ENCODE data around the gene UBE2S. TPM values are rescaled to one million over a fixed set of nuclear protein-coding genes. Genes with fewer than 3 reads are reported as not detected.
A peak's percentile ranks its signal among the peaks of the same experiment; 100 is the strongest.
"Not testable (repeated sequence)": the region's sequence is repeated elsewhere in the genome, so short reads cannot be mapped to it uniquely, and the experiment has no call there.

The UBE2S gene
- total RNA-seq, 1 donor from 2014 or later = 210 TPM

DNA sequence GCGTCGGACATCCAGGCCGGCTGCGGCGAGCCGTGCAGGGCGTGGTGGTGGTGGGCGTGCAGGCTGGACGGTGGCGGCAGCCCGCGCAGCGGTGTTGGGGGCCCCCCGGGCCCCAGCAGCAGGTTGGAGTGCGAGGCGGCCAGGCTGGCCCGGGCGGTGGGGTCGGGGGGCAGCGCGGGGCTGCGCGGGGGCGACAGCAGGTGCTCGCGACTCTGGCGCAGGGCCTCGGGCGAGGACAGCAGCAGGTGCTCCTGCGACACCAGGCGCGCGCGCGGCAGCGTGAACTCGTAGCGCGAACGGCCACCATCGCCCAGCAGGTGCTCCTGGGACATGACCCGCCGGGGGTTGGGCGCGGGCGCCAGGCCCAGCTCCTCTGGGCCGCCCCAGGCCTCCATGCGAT lies 25.7 kb upstream of the UBE2S start:
- Mint-ChIP-seq H3K27me3 (ENCODE audit: low read depth) (peaks cover 10% of the 10 kb centered on the region), H3K36me3 (ENCODE audit: low read depth) (no peaks in the 10 kb centered on the region), H3K27ac (no peak overlapping the region), H3K4me3 (ENCODE audit: low read depth) (no peak overlapping the region), H3K4me1 (ENCODE audit: low read depth) (no peaks in the 10 kb centered on the region), H3K9me3 (no peaks in the 10 kb centered on the region)
- intact Hi-C loops (cut with micrococcal nuclease) = no loop called here
- no peak for DNase-seq (ENCODE audit: low spot score)

DNA sequence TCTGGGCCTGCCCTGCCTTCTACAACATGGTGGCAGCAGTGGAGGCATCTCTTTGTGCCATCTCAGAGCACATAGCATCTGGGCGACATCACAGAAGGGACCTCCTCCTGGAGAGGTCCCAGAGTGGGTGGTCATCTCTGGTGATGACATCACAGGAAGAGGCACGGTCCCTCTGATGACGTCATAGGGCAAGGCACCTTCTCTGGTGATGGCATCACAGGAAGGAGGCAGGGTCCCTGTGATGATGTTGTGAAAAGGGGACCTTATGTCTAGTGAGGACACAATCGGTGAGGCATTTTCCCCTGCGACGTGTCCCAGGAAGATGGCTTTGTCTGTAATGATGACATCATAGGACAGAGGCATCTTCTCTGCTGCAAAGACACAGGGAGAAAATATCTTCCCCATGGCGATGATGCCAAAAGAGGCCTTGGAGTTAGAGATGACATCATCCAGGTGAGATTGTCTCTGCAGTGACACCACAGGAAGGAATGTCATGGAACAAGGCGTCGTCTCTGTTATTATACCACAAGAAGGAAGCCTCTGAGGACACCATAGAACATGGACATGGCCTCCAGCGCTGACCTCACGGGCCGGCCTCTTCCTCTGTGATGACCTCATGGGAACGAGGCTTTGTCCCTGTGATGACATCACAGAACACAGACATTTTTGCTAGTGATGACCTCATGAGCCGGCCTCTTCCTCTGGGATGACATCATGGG lies 24.8 kb upstream of the UBE2S start:
- Mint-ChIP-seq H3K4me1 (ENCODE audit: low read depth) (no peaks in the 10 kb centered on the region), H3K9me3 (no peaks in the 10 kb centered on the region), H3K27me3 (ENCODE audit: low read depth) (peaks cover 10% of the 10 kb centered on the region), H3K4me3 (ENCODE audit: low read depth) (no peak overlapping the region), H3K36me3 (ENCODE audit: low read depth) (no peaks in the 10 kb centered on the region), H3K27ac (no peak overlapping the region)
- intact Hi-C loops (cut with micrococcal nuclease) = no loop called here
- DNase-seq (ENCODE audit: low spot score) = no peak

DNA sequence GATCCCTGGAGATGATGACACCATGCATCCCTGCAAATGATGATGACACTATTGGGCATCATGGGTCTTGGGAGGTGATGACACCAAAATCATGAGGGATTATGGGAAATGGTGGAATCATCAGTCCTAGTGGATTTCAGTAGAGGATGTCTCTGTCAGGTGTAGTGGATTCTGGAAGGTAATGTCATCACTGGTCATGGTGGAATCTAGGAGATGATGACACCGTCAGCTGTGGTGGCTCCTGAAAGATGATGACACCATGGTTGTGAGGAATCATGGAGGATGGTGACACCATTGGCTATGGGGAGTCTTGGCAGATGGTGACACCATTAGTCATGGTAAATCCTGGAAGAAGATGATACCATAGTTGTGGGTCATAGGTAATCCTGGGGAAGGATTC lies 23.6 kb upstream of the UBE2S start:
- no peaks in the 10 kb centered on the region for H3K9me3 Mint-ChIP-seq
- no peak for DNase-seq (ENCODE audit: low spot score)
- no peak overlapping the region for H3K27ac Mint-ChIP-seq
- peaks cover 3% of the 10 kb centered on the region for H3K27me3 Mint-ChIP-seq (ENCODE audit: low read depth)
- intact Hi-C loops (cut with micrococcal nuclease) = no loop called here
- H3K4me3 Mint-ChIP-seq (ENCODE audit: low read depth) = no peak overlapping the region
- no peaks in the 10 kb centered on the region for H3K4me1 Mint-ChIP-seq (ENCODE audit: low read depth)
- no peaks in the 10 kb centered on the region for H3K36me3 Mint-ChIP-seq (ENCODE audit: low read depth)

DNA sequence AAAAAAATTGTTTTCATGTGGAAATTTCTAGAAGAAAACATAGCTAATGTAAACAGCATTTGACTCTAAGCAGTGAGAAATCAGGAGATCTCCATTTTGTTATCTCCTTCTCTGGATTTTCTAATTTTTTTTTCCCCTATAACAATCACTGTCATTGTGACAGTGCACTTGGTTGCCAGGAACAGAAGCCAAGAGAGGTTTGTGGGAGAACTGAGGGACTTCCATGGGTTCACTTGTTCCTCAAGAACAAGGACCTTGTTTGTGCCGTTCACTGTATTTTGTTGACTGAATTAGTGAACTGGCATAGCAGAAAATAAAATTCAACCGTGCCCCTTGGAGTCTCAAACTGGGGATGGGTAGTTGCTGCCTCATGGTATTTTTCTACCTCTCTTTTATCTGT lies 18.5 kb upstream of the UBE2S start:
- Mint-ChIP-seq H3K27ac (no peak overlapping the region), H3K27me3 (ENCODE audit: low read depth) (peaks cover 9% of the 10 kb centered on the region), H3K36me3 (ENCODE audit: low read depth) (no peaks in the 10 kb centered on the region), H3K4me3 (ENCODE audit: low read depth) (no peak overlapping the region), H3K9me3 (no peaks in the 10 kb centered on the region), H3K4me1 (ENCODE audit: low read depth) (peaks cover 6% of the 10 kb centered on the region)
- DNase-seq (ENCODE audit: low spot score) = no peak
- intact Hi-C loops (cut with micrococcal nuclease) = no loop called here

DNA sequence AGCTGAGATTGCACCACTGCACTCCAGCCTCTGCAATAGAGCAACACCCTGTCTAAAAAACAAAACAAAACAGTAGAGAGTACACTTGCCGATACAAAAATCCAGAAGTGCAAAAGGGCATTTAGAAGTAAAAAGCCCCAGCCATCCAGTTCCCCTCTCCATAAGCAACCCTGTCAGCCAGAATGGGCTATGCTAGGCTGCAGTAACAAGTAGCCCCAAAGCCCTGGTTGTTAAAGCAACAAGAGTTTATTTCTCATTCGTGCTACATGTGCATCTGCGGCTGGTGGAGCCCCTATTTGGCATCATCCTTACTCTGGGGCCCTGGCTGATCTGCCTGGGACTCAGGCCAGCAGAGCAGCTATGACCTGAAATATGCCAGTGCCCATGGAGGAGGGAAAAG lies 16.9 kb upstream of the UBE2S start:
- Mint-ChIP-seq H3K9me3 (no peaks in the 10 kb centered on the region), H3K27ac (no peak overlapping the region), H3K36me3 (ENCODE audit: low read depth) (no peaks in the 10 kb centered on the region), H3K27me3 (ENCODE audit: low read depth) (peaks cover 13% of the 10 kb centered on the region), H3K4me3 (ENCODE audit: low read depth) (no peak overlapping the region), H3K4me1 (ENCODE audit: low read depth) (peaks cover 6% of the 10 kb centered on the region)
- intact Hi-C loops (cut with micrococcal nuclease) = no loop called here
- DNase-seq (ENCODE audit: low spot score) = no peak

DNA sequence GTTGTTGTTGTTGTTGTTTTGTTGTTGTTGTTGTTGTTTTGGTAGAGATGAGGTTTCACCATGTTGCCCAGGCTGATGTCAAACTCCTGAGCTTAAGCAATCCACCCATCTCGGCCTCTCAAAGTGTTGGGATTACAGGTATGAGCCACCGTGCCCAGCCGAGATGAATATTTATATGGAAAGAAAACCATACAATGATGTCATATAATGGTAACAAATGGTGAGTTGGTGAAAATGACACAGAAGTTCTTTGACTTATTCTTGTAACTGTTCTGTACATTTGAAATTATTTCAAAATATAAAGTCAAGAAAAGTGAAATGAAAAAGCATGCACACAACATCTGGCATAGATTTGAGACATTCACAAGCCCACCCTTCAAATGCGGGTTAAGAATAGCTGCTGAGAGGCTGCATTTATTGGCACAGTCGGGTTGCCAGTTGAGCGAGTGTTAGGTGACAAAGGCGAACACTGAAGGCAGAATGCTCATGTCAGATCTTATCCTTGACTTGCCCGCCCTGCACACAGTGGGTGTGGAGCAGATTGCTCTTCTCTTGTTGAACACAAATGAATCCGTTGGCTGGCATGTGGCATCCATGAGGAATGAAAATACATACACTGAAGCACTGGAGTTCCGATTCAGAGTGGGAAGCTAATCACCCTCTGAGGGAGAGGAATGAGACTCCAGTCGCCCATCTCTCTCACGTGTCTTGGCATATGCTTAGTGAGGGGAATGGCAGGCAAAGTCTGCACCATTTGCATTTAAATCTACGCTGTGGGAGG lies 15.8 kb upstream of the UBE2S start:
- DNase-seq (ENCODE audit: low spot score) = no peak
- Mint-ChIP-seq H3K4me3 (ENCODE audit: low read depth) (no peak overlapping the region), H3K4me1 (ENCODE audit: low read depth) (peaks cover 6% of the 10 kb centered on the region), H3K36me3 (ENCODE audit: low read depth) (no peaks in the 10 kb centered on the region), H3K27ac (no peak overlapping the region), H3K9me3 (no peaks in the 10 kb centered on the region), H3K27me3 (ENCODE audit: low read depth) (peaks cover 13% of the 10 kb centered on the region)
- intact Hi-C loops (cut with micrococcal nuclease) = no loop called here

DNA sequence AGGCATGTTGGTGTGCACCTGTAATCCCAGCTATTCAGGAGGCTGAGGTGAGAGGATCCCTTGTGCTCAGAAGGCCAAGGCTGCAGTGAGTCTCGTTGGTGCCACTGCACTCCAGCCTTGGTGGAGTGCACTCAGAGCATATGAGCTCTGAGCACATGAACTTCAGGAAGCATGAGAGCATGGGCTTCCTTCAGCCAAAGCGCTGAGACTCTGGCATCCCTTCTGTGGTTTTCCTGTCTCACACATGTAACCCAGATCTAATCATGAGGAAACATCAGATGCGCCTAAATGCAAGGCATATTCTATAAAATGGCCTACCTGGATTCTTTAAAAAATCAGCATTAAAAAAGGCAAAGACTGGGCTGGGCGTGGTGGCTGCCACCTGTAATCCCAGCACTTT lies 13.7 kb upstream of the UBE2S start:
- DNase-seq (ENCODE audit: low spot score); H3K27ac Mint-ChIP-seq; H3K4me1 Mint-ChIP-seq (ENCODE audit: low read depth); H3K36me3 Mint-ChIP-seq (ENCODE audit: low read depth); intact Hi-C loops (cut with micrococcal nuclease); H3K4me3 Mint-ChIP-seq (ENCODE audit: low read depth); H3K9me3 Mint-ChIP-seq: not testable (repeated sequence)
- H3K27me3 Mint-ChIP-seq (ENCODE audit: low read depth) = peaks cover 15% of the 10 kb centered on the region

DNA sequence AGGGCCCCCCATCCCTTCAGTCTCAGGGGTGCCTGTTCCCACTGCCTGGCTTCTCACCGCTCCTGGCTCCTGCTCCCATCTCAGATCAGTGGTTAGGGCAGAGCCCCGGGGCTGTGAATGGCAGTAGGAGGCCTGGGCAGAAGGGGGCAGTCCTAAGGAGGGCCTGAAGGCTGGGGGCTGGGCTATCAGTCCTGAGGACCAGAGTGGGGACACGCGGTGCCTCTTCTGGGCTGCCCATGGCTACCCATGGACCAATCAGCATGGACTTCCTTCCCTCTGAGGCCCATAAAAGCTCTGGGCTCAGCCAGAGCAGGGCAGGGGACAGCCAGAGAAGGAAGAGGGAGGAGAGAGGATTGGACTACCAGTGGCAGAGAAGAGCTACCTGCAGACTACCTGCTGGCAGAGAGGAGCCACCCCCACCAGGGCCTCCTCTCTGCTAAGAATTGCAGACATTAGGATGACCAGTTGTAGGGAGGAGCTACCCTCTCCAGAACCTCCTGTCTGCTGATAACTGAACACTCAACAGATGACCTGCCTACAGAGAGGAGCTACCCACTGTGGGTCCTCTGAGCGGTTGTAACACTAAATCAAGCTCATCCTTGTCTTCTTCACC lies 12.1 kb upstream of the UBE2S start:
- H3K9me3 Mint-ChIP-seq = no peaks in the 10 kb centered on the region
- H3K36me3 Mint-ChIP-seq (ENCODE audit: low read depth) = no peaks in the 10 kb centered on the region
- H3K4me3 Mint-ChIP-seq (ENCODE audit: low read depth) = no peak overlapping the region
- intact Hi-C loops (cut with micrococcal nuclease) = loop anchor here (2.0 kb wide), 1 partner anchor 127 kb away; no protein-coding TSS in a partner anchor
- H3K27ac Mint-ChIP-seq = no peak overlapping the region
- peaks cover 9% of the 10 kb centered on the region for H3K4me1 Mint-ChIP-seq (ENCODE audit: low read depth)
- no peak for DNase-seq (ENCODE audit: low spot score)
- peaks cover 12% of the 10 kb centered on the region for H3K27me3 Mint-ChIP-seq (ENCODE audit: low read depth)

DNA sequence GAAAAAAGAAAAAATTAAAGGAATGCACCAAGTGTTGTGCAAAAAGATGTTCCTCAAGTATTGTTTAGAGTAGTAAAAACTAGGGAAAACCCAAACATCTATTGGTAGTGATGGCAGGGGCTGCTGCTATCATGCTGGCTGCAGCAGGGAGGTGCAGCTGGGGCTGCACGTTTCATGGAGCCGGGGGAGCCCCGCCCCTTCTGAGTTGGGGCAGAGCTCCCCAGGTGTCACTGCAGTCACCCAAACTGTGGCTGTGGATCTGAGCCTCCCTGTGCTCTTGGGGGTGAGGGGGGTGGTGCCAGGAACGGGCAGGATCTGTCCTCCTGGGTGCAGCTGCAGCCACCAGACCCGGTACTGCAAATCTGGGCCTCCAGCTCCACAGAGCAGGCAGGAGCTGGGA lies 11.5 kb upstream of the UBE2S start:
- no peaks in the 10 kb centered on the region for H3K9me3 Mint-ChIP-seq
- H3K36me3 Mint-ChIP-seq (ENCODE audit: low read depth) = no peaks in the 10 kb centered on the region
- H3K4me3 Mint-ChIP-seq (ENCODE audit: low read depth) = no peak overlapping the region
- peaks cover 9% of the 10 kb centered on the region for H3K4me1 Mint-ChIP-seq (ENCODE audit: low read depth)
- H3K27ac Mint-ChIP-seq = no peak overlapping the region
- DNase-seq (ENCODE audit: low spot score) = no peak
- peaks cover 10% of the 10 kb centered on the region for H3K27me3 Mint-ChIP-seq (ENCODE audit: low read depth)
- intact Hi-C loops (cut with micrococcal nuclease) = loop anchor here (2.0 kb wide), 1 partner anchor 126 kb away; no protein-coding TSS in a partner anchor

DNA sequence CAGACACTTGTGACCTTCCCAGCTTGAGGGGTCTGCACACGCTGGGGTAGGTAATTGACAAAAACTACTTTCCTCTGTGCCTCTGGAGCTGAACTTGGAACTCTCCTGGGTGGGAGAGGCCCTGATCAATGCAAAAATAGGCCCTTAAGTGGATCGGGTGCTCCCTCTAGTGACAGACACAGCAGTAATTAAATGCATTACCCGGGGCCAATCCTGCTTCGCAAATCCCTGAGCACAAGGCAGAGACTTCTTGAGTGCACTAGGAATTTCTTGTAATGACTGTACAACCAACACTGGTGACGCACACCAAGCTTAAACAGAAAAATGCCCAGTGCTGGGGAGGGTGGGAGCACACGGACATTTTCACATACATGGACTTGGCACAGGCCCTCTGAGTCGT lies 10.6 kb upstream of the UBE2S start:
- Mint-ChIP-seq H3K27me3 (ENCODE audit: low read depth) (peaks cover 10% of the 10 kb centered on the region), H3K4me3 (ENCODE audit: low read depth) (no peak overlapping the region), H3K27ac (no peak overlapping the region), H3K9me3 (no peaks in the 10 kb centered on the region), H3K36me3 (ENCODE audit: low read depth) (no peaks in the 10 kb centered on the region), H3K4me1 (ENCODE audit: low read depth) (peaks cover 9% of the 10 kb centered on the region)
- intact Hi-C loops (cut with micrococcal nuclease) = loop anchor here (2.0 kb wide), 1 partner anchor 125 kb away; no protein-coding TSS in a partner anchor
- peak; percentile 26 for DNase-seq (ENCODE audit: low spot score)

DNA sequence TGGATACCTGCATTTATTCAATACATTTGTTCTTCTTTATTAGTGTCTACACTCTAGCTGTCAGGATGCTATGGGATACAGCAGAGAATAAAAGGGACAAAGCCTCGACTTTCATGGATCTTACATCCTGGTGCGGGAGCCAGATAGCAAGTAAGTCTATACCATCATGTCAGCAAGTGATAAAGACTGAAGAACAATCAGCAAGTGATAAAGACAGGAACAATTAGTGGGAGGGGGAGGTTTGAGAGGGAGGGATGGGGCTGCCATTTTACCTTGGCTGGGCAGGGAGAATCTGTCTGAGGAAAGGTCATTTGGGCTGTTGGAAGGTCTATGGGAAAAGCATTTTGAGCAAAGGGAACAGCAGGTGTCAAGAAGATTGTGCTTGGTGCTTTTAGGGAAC lies 2.6 kb upstream of the UBE2S start:
- no peak for DNase-seq (ENCODE audit: low spot score)
- Mint-ChIP-seq H3K4me3 (ENCODE audit: low read depth) (no peak overlapping the region), H3K36me3 (ENCODE audit: low read depth) (peaks cover 37% of the 10 kb centered on the region), H3K9me3 (peaks cover 16% of the 10 kb centered on the region), H3K27ac (no peak overlapping the region), H3K27me3 (ENCODE audit: low read depth) (peaks cover 7% of the 10 kb centered on the region), H3K4me1 (ENCODE audit: low read depth) (peaks cover 19% of the 10 kb centered on the region)
- intact Hi-C loops (cut with micrococcal nuclease) = no loop called here

DNA sequence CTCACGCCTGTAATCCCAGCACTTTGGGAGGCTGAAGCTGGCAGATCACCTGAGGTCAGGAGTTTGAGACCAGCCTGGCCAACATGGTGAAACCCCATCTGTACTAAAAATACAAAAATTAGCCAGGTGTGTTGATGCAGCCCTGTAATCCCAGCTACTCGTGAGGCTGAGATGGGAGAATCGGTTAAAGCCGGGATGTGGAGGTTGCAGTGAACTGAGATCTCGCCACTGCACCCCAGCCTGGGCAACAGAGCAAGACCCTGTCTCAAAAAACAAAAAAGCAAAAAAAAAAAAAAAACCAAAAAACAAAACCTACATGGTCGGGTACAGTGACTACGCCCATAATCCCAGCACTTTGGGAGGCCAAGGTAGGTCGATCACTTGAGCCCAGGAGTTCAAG lies 1.6 kb upstream of the UBE2S start:
- H3K27ac Mint-ChIP-seq = peak overlapping the region; percentile 97
- peaks cover 19% of the 10 kb centered on the region for H3K4me1 Mint-ChIP-seq (ENCODE audit: low read depth)
- peaks cover 16% of the 10 kb centered on the region for H3K9me3 Mint-ChIP-seq
- peaks cover 40% of the 10 kb centered on the region for H3K36me3 Mint-ChIP-seq (ENCODE audit: low read depth)
- intact Hi-C loops (cut with micrococcal nuclease); H3K27me3 Mint-ChIP-seq (ENCODE audit: low read depth); DNase-seq (ENCODE audit: low spot score); H3K4me3 Mint-ChIP-seq (ENCODE audit: low read depth): not testable (repeated sequence)

DNA sequence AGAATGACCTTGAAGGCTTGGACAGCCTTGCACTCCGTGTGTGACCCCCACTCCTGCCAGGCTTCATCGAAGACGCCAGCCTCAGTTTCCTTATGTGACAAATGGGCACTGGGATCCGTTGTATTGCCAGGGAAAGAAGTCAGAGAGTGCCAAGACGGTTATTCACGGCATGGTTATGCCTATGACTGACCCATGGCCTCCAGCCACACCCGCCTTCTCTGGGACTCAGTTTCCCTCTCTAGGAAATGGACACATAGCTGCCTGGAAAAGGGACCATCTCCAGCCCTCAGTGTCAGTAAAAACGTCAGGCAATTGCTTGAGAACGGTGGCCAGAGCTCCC lies 915 bp upstream of the UBE2S start:
- peaks cover 19% of the 10 kb centered on the region for H3K4me1 Mint-ChIP-seq (ENCODE audit: low read depth)
- no peak for DNase-seq (ENCODE audit: low spot score)
- intact Hi-C loops (cut with micrococcal nuclease) = loop anchor here (1.0 kb wide), 3 partner anchors 53 to 149 kb away; partner anchors contain the start of genes ISOC2, KMT5C and PPP6R1
- H3K27ac Mint-ChIP-seq = peak overlapping the region; percentile 97
- peaks cover 16% of the 10 kb centered on the region for H3K9me3 Mint-ChIP-seq
- peak overlapping the region; percentile 93 for H3K4me3 Mint-ChIP-seq (ENCODE audit: low read depth)
- H3K36me3 Mint-ChIP-seq (ENCODE audit: low read depth) = peaks cover 45% of the 10 kb centered on the region
- peaks cover 5% of the 10 kb centered on the region for H3K27me3 Mint-ChIP-seq (ENCODE audit: low read depth)
